ENCODE data around the gene TK2.

The TK2 gene

DNA sequence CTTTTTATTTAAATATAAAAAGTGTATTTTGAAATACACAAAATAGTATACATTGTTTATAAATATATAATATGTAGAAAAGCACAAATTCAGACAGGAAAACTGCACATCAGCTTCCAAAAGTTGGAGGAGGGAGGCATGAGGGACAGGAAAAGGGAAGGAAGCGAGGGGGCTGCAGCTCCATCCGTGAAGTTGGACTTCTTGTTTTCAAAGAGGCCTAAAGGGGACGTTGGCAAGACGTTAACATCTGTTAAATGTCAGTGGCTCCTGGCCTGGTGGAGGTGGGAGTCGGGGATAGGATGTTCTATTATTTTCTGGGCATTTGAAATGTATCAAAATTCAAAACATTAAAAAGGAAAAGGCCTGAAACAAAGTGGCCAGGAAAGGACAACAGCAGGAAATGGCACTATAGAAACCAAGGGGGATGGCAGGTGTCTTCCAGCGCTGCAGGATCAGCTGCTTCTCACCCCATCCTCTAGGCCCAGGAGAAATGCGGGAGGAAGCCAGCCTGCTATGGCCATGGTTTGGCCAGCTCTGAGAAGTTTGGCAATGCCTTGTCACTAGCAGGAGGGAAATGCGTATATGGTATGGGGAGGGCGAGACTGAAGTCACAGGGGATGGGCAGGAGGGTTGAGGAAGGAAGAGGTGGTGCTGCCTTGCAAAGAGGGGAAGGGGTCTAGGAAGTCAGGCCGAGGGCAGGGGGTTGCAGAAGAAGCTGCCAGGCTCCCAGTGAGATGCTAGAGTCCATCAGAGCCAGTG is 35.7 kb upstream of the TK2 start:
- CTCF ChIA-PET = interaction anchor here (0.9 to 1.2 kb wide), 3 partner anchors 9 to 22 kb away, joined by 3 read pairs; no protein-coding TSS in a partner anchor
- POLR2A ChIA-PET = no interaction called here
- DNase-seq (ENCODE audit: low read depth, low spot score) = no peak

DNA sequence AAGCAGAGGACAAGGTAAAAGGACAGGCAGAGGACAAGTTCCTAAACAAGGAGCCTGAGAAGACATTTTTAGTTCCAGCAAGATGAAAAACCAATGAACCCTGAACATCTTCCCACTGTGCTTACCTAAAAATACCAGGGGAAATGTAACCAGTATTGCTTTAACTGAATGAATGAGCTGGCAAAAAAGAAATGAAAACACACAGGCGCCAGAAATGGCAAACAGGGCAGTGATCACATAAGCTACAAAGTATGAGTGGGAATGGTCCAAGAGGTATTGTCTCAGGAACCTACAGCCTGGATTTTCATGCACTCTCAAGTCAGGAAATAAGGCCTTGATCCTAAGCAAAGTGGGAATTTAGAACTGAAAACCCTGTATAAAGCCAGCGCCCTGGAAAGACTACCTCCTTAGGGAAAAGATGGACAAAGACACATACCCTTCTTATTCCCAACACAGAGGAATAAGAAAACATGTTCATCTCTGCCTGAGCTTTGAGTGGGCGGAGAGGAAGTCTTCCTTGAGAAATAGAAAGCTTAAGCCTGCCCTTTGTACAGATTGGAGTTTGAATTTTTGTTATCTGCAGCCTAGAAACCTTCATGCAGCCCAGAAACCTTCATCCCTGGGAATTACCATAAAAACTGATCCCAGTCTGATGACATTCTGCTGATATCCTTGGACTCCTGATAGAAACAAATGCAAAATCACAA is 31.5 kb upstream of the TK2 start:
- ChIA-PET CTCF (interaction anchor here (0.8 to 3.8 kb wide), 9 partner anchors 11 to 181 kb away, joined by 3 to 21 read pairs (median 4); no protein-coding TSS in a partner anchor), POLR2A (no interaction called here)
- no peak for DNase-seq (ENCODE audit: low read depth, low spot score)
- TF ChIP-seq, protein P1, sequence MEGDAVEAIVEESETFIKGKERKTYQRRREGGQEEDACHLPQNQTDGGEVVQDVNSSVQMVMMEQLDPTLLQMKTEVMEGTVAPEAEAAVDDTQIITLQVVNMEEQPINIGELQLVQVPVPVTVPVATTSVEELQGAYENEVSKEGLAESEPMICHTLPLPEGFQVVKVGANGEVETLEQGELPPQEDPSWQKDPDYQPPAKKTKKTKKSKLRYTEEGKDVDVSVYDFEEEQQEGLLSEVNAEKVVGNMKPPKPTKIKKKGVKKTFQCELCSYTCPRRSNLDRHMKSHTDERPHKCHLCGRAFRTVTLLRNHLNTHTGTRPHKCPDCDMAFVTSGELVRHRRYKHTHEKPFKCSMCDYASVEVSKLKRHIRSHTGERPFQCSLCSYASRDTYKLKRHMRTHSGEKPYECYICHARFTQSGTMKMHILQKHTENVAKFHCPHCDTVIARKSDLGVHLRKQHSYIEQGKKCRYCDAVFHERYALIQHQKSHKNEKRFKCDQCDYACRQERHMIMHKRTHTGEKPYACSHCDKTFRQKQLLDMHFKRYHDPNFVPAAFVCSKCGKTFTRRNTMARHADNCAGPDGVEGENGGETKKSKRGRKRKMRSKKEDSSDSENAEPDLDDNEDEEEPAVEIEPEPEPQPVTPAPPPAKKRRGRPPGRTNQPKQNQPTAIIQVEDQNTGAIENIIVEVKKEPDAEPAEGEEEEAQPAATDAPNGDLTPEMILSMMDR (IDR thresholded peaks at IDR 0.05; ENCODE audit: insufficient read depth, low read length, missing control alignments) = no peak
- no peak overlapping the region for H3K4me3 ChIP-seq (ENCODE audit: low read depth, low read length)

More for the DNA sequence above, 35.7 kb upstream of the TK2 start:
- TF ChIP-seq, protein P1 (IDR thresholded peaks at IDR 0.05; ENCODE audit: insufficient read depth, low read length, missing control alignments) = no peak
- no peak overlapping the region for H3K4me3 ChIP-seq (ENCODE audit: low read depth, low read length)

DNA sequence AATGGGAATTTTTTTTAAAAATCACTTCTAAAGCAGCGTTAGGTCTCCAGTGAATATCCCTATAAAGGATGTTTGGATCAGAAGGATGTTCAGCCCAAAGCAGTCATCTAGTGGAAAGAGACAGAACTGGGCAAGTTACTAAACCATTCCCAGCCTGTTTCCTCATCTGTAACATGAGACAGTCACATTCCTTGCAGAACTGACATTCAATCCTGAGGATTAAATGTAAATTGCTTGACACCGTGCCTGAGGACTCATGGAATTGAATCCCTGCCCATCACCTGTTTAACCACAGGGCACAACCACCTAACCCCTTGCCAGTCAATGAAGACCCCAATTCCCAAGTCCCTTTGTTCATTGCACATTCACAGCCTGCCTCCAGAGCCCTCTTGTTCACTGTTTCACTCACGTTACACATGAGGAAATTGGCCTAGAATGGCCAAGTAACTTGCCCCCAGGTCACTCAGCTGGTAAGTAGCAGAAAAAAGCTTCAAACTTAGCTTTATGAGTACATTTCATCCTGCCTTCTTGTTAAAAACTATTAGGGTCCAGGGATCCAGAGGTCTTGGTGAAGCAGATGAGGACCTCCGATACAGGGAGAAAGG is 30.8 kb upstream of the TK2 start:
- TF ChIP-seq, protein P1 (IDR thresholded peaks at IDR 0.05; ENCODE audit: insufficient read depth, low read length, missing control alignments) = peak; percentile 32
- DNase-seq (ENCODE audit: low read depth, low spot score) = peak; percentile 58
- POLR2A ChIA-PET = interaction anchor here (1.3 kb wide), 1 partner anchor 11 kb away, joined by 4 read pairs; no protein-coding TSS in a partner anchor
- no peak overlapping the region for H3K4me3 ChIP-seq (ENCODE audit: low read depth, low read length)
- CTCF ChIA-PET = interaction anchor here (1.0 to 3.8 kb wide), 7 partner anchors 10 to 181 kb away, joined by 3 to 21 read pairs (median 3); no protein-coding TSS in a partner anchor

DNA sequence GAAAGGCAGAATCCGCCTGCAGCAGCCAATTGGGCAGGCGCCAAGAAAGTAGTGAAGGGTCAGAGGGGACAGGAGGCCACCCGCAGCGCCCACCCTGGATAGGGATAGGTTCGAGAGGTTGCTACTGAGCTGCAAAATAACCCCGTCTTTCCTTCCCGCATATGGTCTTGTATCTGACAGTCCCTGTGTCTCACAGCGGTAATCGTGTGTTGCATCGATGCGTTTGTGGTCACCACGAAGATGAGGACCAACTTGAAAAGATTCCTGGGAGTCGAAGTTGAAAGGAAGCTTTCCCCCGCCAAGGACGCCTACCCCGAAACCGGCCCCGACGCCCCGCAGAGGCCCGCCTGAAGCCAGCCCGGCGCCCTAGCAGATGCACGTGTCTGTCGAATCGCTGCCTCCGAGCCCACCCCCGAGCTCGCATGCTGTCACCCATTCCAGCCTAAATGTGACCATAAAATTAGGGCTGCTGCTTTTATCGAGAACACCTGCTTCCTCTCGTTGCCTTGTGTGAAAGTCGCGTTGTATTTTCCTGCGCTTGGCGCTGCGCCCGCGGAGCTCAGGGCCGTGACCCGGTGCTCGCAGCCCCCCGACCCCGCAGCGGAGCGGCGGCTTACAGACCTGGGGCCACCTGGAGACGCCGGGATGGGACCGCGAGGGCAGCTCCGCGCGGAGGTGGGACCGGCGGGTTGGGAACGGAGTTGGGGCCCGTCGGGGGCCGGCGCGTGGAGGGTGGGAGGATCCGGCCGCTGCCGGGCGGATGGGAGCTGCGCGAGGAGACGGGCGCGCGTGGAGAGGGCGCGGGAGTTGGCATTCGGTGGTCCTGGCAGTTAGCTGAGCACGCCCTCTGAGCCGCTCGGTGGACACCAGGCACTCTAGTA is 29.0 kb upstream of the TK2 start, which contains the start of gene CMTM2:
Gene CMTM2 (plus strand): TSS at position 813 of the 881 bp plus-strand sequence. CDS start 145 bp downstream, outside the sequence.
- no peak within 1 kb of the TSS for H3K4me3 ChIP-seq (ENCODE audit: low read depth, low read length)
- TF ChIP-seq, protein P1 (IDR thresholded peaks at IDR 0.05; ENCODE audit: insufficient read depth, low read length, missing control alignments) = no peak
- no peak for DNase-seq (ENCODE audit: low read depth, low spot score)
- ChIA-PET CTCF (interaction anchor here (0.9 to 3.8 kb wide), 8 partner anchors 8 to 72 kb away, joined by 3 to 21 read pairs (median 4); no protein-coding TSS in a partner anchor), POLR2A (no interaction called here)

DNA sequence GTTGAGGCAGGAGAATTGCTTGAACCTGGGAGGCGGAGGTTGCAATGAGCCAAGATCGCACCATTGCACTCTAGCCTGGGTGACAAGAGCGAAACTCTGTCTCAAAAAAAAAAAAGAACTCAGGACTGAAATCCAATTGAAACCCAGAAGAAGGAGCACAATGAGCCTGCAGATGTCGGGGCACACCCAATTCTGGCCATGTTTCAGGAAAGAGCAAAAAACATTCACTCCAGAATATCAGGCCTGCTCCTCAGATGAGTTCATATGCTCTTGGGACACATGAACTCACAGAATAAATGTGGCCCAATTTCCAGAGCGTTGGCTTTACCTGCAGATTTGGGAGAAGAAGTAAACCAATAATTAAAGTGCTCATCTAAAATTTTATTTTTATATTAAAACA is 26.4 kb upstream of the TK2 start:
- TF ChIP-seq, protein P1 (IDR thresholded peaks at IDR 0.05; ENCODE audit: insufficient read depth, low read length, missing control alignments) = no peak
- CTCF ChIA-PET = interaction anchor here (1.3 kb wide), 1 partner anchor 33 kb away, joined by 3 read pairs; no protein-coding TSS in a partner anchor
- H3K4me3 ChIP-seq (ENCODE audit: low read depth, low read length) = no peak overlapping the region
- POLR2A ChIA-PET = no interaction called here
- no peak for DNase-seq (ENCODE audit: low read depth, low spot score)

Data from AG04449 (cell line).